HL-60 (cell line): ENCODE results near the gene SLC44A4.
"Not testable (repeated sequence)": the region's sequence is repeated elsewhere in the genome, so short reads cannot be mapped to it uniquely, and the experiment has no call there.

Experiments used
- DNase-seq, 2 experiments: peaks; one replicate each; pipeline ENCODE4 v3.0.0-alpha.2; 2010 to 2020; ENCODE audit warnings: low read depth in 1 of 2, low spot score in 1 of 2
- H3K27ac ChIP-seq: fragments of 250-450 bp; sonication (Bioruptor Pico); replicated peaks from 2 replicates; pipeline ENCODE4 v1.5.1; 2020; ENCODE audit warnings: mild to moderate bottlenecking, moderate library complexity
- H3K27me3 ChIP-seq: fragments of 250-450 bp; sonication (Bioruptor Pico); 2 replicates; pipeline ENCODE4 v1.5.1; 2021; ENCODE audit warnings: mild to moderate bottlenecking, moderate library complexity; ENCODE audit not compliant: insufficient read depth, poor library complexity, severe bottlenecking
- H3K4me3 ChIP-seq: replicated peaks from 2 replicates; pipeline ENCODE4 v1.5.1; 2011; ENCODE audit warnings: mild to moderate bottlenecking, control low read depth, low read length; ENCODE audit not compliant: insufficient read depth
- CTCF ChIP-seq: IDR thresholded peaks from one replicate; pipeline ENCODE4 v1.5.1; 2011; ENCODE audit warnings: low read length, control low read depth, inconsistent platforms; ENCODE audit not compliant: insufficient read depth
- GABPA ChIP-seq: IDR thresholded peaks from 2 replicates; pipeline ENCODE4 v1.6.1; 2012; ENCODE audit warnings: low read depth
- POLR2AphosphoS5 ChIP-seq: IDR thresholded peaks from 2 replicates; pipeline ENCODE4 v1.6.1; 2012; ENCODE audit warnings: low read depth
- REST ChIP-seq: IDR thresholded peaks from 2 replicates; pipeline ENCODE4 v1.6.1; 2012; ENCODE audit warnings: low read depth; ENCODE audit not compliant: insufficient replicate concordance
- SPI1 ChIP-seq: IDR thresholded peaks from 2 replicates; pipeline ENCODE4 v1.6.1; 2012; ENCODE audit warnings: low read depth, mild to moderate bottlenecking, borderline replicate concordance

SLC44A4 gene

GRCh38 chr6:31864818-31865204 lies 14.0 kb downstream of the SLC44A4 start:
- Histone ChIP-seq H3K4me3 (no peak overlapping the region), H3K27ac (no peak overlapping the region), H3K27me3 (no peaks in the 10 kb centered on the region)
- no peak for DNase-seq
- TF ChIP-seq SPI1 = no peak
- TF ChIP-seq REST = no peak
- TF ChIP-seq CTCF = no peak
- no peak for TF ChIP-seq GABPA
- no peak for TF ChIP-seq POLR2AphosphoS5

- Histone ChIP-seq H3K4me3 (peak overlapping the region; percentile 68), H3K27ac (peak overlapping the region; percentile 92)
- not testable (repeated sequence) for DNase-seq, H3K27me3 ChIP-seq
Measured at GRCh38 chr6:31864123-31864562, 14.7 kb downstream of the SLC44A4 start.

- no peaks in the 10 kb centered on the region for H3K27me3 ChIP-seq
- DNase-seq = peak; percentile 100
- TF ChIP-seq SPI1 (peak; percentile 41; the same call in 1 of the 2 replicates), REST (no peak), POLR2AphosphoS5 (peak; percentile 78; the same call in 1 of the 2 replicates), GABPA (no peak), CTCF (no peak)
- H3K27ac ChIP-seq = peak within 1 kb of the TSS; percentile 92
- peak within 1 kb of the TSS; percentile 95 for H3K4me3 ChIP-seq
Measured at GRCh38 chr6:31862344-31863235, 16.2 kb downstream of the SLC44A4 start, which contains the start of gene NEU1. NEU1 (minus strand) TSS chr6:31862821; CDS start chr6:31862776, 45 bp downstream.

GRCh38 chr6:31861919-31862343 lies 16.9 kb downstream of the SLC44A4 start:
- Histone ChIP-seq H3K4me3 (peak overlapping the region; percentile 95), H3K27me3 (no peaks in the 10 kb centered on the region), H3K27ac (peak overlapping the region; percentile 66)
- no peak for TF ChIP-seq CTCF
- TF ChIP-seq GABPA = no peak
- TF ChIP-seq POLR2AphosphoS5 = no peak
- TF ChIP-seq REST = no peak
- TF ChIP-seq SPI1 = no peak
- no peak for DNase-seq
